MCF 10A (cell line): ENCODE measurements around the gene KLHL25. TPM values are rescaled to one million over a fixed set of nuclear protein-coding genes. Genes with fewer than 3 reads are reported as not detected.

Source experiments
- BruUV-seq: library from RNA; stranded (reverse); fragments of 400-500 nt; replicated peaks from 2 replicates; lab custom pipeline; 2021; lab: Mats Ljungman, UMichigan
- CTCF ChIA-PET: fragments of 300-600 bp; sonication (Branson Sonifier 250); formaldehyde crosslinking; extraction: SDS; loops from one replicate; lab custom pipeline; 2021; ENCODE audit warnings: antibody characterized with exemption, inconsistent platforms; lab: Yijun Ruan, JAX
- POLR2A ChIA-PET: fragments of 300-600, 350-650 bp; sonication (Branson Sonifier 250); formaldehyde crosslinking; extraction: SDS; loops from one replicate; lab custom pipeline; 2020; ENCODE audit warnings: antibody characterized with exemption, inconsistent platforms; lab: Yijun Ruan, JAX
- DNase-seq: peaks from one replicate; pipeline ENCODE4 v3.0.0-alpha.2; 2018; ENCODE audit not compliant: unreplicated experiment
- H3K27ac Mint-ChIP-seq: one replicate; pipeline ENCODE4 v1.8.0; 2022; ENCODE audit warnings: mild to moderate bottlenecking, low read depth, mixed read lengths; ENCODE audit not compliant: unreplicated experiment
- H3K27me3 Mint-ChIP-seq: one replicate; pipeline ENCODE4 v1.8.0; 2022; ENCODE audit warnings: mixed read lengths; ENCODE audit not compliant: insufficient read depth, unreplicated experiment
- H3K36me3 Mint-ChIP-seq: one replicate; pipeline ENCODE4 v1.8.0; 2022; ENCODE audit warnings: mild to moderate bottlenecking, moderate library complexity, mixed read lengths; ENCODE audit not compliant: insufficient read depth, unreplicated experiment
- H3K4me1 Mint-ChIP-seq: one replicate; pipeline ENCODE4 v1.8.0; 2022; ENCODE audit warnings: mixed read lengths; ENCODE audit not compliant: insufficient read depth, unreplicated experiment
- H3K4me3 Mint-ChIP-seq: one replicate; pipeline ENCODE4 v1.8.0; 2022; ENCODE audit warnings: mild to moderate bottlenecking, moderate library complexity, mixed read lengths; ENCODE audit not compliant: unreplicated experiment
- H3K9me3 Mint-ChIP-seq: one replicate; pipeline ENCODE4 v1.8.0; 2022; ENCODE audit warnings: mixed read lengths; ENCODE audit not compliant: unreplicated experiment
- intact Hi-C: fragments of 100-400 bp; cut with micrococcal nuclease; formaldehyde crosslinking; loops from 2 replicates; pipeline ENCODE4 v1.14.1; 2022
- total RNA-seq: library from RNA; stranded (reverse); gene quantifications from 2 replicates; pipeline ENCODE4 v1.2.3, GENCODE V29; 2022
- TF ChIP-seq, protein P1 (sequence below): fragments of 200-600 bp; IDR thresholded peaks from one replicate; pipeline ENCODE4 v1.8.0; 2022; ENCODE audit warnings: antibody characterized with exemption, mild to moderate bottlenecking; ENCODE audit not compliant: unreplicated experiment

Gene KLHL25
- total RNA-seq, 1 experiment from 2014 or later, result 3.1 TPM

DNA sequence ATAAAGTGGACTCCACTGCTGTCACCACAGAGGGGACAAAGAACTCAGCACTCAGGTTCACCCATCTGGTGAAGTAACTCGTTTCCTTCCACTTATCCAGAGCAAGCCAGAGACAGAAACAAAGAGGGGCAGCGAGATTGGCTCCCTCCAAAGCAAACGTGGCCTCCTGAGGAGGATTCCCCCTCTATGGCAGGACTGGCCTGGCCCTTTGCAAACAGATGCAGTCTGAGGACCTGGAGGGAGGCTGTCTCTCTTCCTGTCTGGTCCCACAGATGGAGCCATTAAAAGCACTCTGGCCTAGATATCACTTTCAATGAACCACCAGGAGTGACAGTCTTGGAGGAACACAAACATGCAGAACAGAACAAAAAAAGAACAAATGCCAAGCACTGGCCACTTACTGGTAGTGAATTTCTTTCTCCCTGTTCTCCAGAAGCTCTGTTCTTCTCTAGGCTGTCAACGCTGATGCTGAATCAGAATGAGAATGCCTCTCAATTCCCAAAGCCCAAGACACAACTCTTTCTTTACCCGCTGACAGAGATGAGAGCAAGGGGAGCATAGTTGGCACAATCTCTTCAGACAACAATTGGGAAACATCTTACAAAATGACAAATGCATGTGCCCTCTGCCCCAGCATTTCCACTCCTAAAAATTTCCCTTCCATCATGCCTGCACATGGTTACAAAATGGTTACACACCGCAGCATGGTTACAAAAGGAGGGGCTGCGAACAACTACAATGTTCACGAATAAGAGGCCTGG is 14.3 kb downstream of the KLHL25 start:
- H3K4me3 Mint-ChIP-seq, result no peak overlapping the region
- POLR2A ChIA-PET, result no interaction called here

DNA sequence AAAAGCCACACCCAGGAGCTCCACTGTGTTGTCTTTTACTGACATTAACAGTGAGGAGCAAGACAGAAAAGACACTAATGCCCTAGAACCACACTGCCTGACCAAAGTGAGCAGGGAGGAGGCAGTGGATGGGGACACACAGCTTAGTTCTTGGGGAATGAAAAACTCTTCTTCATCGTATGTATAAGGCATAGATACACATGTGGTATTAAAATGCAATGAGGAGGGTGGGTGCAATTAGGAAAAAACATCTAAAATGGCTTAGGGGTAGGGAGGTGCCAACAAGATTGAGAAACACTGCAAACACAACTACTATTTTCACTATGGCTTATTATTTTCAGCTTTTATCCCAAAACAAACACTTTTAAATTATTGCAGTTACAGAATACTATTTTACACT is 15.5 kb downstream of the KLHL25 start:
- Mint-ChIP-seq H3K27me3 (no peaks in the 10 kb centered on the region), H3K27ac (no peak overlapping the region), H3K4me3 (no peak overlapping the region), H3K9me3 (no peaks in the 10 kb centered on the region), H3K4me1 (peaks cover 13% of the 10 kb centered on the region), H3K36me3 (no peaks in the 10 kb centered on the region)
- POLR2A ChIA-PET, result interaction anchor here (0.7 to 1.2 kb wide), 3 partner anchors 10 to 65 kb away, joined by 3 to 4 read pairs (median 3); partner anchors contain the start of gene KLHL25
- no peak for DNase-seq
- CTCF ChIA-PET, result interaction anchor here (0.8 to 1.9 kb wide), 3 partner anchors 29 to 448 kb away, joined by 4 to 10 read pairs (median 7); no protein-coding TSS in a partner anchor
- no TSS peak for BruUV-seq
- TF ChIP-seq, protein P1, sequence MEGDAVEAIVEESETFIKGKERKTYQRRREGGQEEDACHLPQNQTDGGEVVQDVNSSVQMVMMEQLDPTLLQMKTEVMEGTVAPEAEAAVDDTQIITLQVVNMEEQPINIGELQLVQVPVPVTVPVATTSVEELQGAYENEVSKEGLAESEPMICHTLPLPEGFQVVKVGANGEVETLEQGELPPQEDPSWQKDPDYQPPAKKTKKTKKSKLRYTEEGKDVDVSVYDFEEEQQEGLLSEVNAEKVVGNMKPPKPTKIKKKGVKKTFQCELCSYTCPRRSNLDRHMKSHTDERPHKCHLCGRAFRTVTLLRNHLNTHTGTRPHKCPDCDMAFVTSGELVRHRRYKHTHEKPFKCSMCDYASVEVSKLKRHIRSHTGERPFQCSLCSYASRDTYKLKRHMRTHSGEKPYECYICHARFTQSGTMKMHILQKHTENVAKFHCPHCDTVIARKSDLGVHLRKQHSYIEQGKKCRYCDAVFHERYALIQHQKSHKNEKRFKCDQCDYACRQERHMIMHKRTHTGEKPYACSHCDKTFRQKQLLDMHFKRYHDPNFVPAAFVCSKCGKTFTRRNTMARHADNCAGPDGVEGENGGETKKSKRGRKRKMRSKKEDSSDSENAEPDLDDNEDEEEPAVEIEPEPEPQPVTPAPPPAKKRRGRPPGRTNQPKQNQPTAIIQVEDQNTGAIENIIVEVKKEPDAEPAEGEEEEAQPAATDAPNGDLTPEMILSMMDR, result no peak
- intact Hi-C loops, result no loop called here

More for the DNA sequence above, 14.3 kb downstream of the KLHL25 start:
- intact Hi-C loops, result no loop called here
- Mint-ChIP-seq H3K4me1 (peaks cover 15% of the 10 kb centered on the region), H3K9me3 (no peaks in the 10 kb centered on the region), H3K27me3 (no peaks in the 10 kb centered on the region), H3K27ac (no peak overlapping the region), H3K36me3 (no peaks in the 10 kb centered on the region)
- BruUV-seq, result no TSS peak
- no peak for DNase-seq
- TF ChIP-seq, protein P1, result no peak
- CTCF ChIA-PET, result interaction anchor here (0.7 kb wide), 2 partner anchors 19 to 20 kb away, joined by 3 read pairs; no protein-coding TSS in a partner anchor

DNA sequence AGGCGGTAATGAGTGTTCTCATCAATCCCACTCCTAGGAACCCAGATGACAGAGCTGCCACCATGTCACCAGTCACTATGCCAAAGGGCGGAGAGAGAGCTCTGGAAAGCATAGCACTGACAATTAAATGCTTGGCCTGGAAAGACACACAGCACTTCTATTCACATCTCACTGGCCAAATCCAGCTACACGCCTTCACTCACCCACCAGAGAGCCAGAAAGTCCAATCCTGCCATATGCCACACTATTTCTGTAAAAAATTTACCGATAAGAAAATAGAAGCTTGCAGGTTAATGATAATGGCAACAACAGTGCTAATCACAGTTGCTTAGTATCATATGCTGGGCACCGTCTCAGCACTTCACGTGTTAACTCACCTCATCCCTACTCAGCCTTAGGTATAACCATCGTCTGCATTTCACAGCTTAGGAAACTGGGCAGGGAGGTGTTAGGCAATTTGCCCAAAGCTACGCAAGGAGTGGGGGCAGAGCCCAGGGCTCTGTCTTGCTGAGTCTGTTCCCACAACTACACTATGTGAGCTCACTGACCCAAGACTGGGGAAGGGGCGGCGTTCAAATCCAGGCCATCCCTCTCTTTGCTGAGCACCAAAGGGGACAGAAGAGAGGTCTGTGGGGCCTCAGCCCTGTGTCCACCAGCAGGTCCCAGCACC is 16.5 kb downstream of the KLHL25 start:
- TF ChIP-seq, protein P1, result no peak
- DNase-seq, result peak; percentile 51
- ChIA-PET CTCF (interaction anchor here (0.6 to 1.9 kb wide), 6 partner anchors 30 to 447 kb away, joined by 3 to 10 read pairs (median 4); no protein-coding TSS in a partner anchor), POLR2A (interaction anchor here (0.8 to 1.2 kb wide), 4 partner anchors 9 to 57 kb away, joined by 3 to 4 read pairs (median 3); partner anchors contain the start of gene KLHL25)
- no peak overlapping the region for H3K4me3 Mint-ChIP-seq
- peaks cover 13% of the 10 kb centered on the region for H3K4me1 Mint-ChIP-seq
- H3K36me3 Mint-ChIP-seq, result no peaks in the 10 kb centered on the region
- no peaks in the 10 kb centered on the region for H3K27me3 Mint-ChIP-seq
- H3K27ac Mint-ChIP-seq, result no peak overlapping the region
- BruUV-seq, result no TSS peak
- intact Hi-C loops, result no loop called here
- no peaks in the 10 kb centered on the region for H3K9me3 Mint-ChIP-seq
